GM12878 (cell line): ENCODE results near the gene ANGEL1. TPM values are rescaled to one million over a fixed set of nuclear protein-coding genes. Genes with fewer than 3 reads are reported as not detected.

Experiments
- ATAC-seq: fragments of 200-7000 bp; cut with Tn5 transposase; 3 replicates; pipeline ENCODE4 v1.9.1; 2020; ENCODE audit warnings: mild to moderate bottlenecking, moderate library complexity
- BruUV-seq: library from RNA; stranded (reverse); fragments of 400-500 nt; replicated peaks from 2 replicates; lab custom pipeline; 2021; lab: Mats Ljungman, UMichigan
- CTCF ChIA-PET: fragments of 300-600 bp; sonication (Branson Sonifier 250); formaldehyde crosslinking; extraction: SDS; loops from one replicate; lab custom pipeline; 2021; ENCODE audit warnings: inconsistent platforms; lab: Yijun Ruan, JAX
- POLR2A ChIA-PET: fragments of 350-600 bp; formaldehyde crosslinking; extraction: SDS; loops from one replicate; lab custom pipeline; 2021; ENCODE audit warnings: inconsistent platforms; lab: Charles Lee
- RAD21 ChIA-PET: fragments of 300-600 bp; sonication (Branson Sonifier 250); formaldehyde crosslinking; loops from one replicate; lab custom pipeline; 2023; ENCODE audit warnings: antibody characterized with exemption; ENCODE audit not compliant: unreplicated experiment; lab: Charles Lee
- SMC1A ChIA-PET: fragments of 300-600 bp; sonication (Branson Sonifier 250); formaldehyde crosslinking; loops from one replicate; lab custom pipeline; 2023; ENCODE audit not compliant: unreplicated experiment, uncharacterized antibody; lab: Charles Lee
- DNase-seq: peaks from one replicate; pipeline ENCODE4 v3.0.0-alpha.2; 2011; ENCODE audit warnings: low read depth, low spot score
- FAIRE-seq: peaks from 3 replicates; lab custom pipeline; 2011; peaks lifted over from hg19 to GRCh38; lab: Jason Lieb, UNC
- H2AFZ ChIP-seq: 2 replicates; pipeline ENCODE4 v1.6.0; 2011; ENCODE audit warnings: low read depth, low read length, control low read depth; ENCODE audit not compliant: control insufficient read depth
- H3K27ac ChIP-seq: 2 replicates; pipeline ENCODE4 v1.5.1; 2011; ENCODE audit warnings: control low read depth; ENCODE audit not compliant: control insufficient read depth, insufficient read depth
- H3K27me3 ChIP-seq, 2 experiments: replicated peaks in 1 of 2; 2 replicates each; pipeline versions ENCODE4 v1.6.0 to v1.6.1; 2011; ENCODE audit warnings: low read length in 1 of 2; ENCODE audit not compliant: control insufficient read depth in 2 of 2, insufficient read depth in 2 of 2
- H3K36me3 ChIP-seq, 2 experiments: 2 replicates each; pipeline ENCODE4 v1.5.1; 2011; ENCODE audit warnings: low read length in 1 of 2; ENCODE audit not compliant: control insufficient read depth in 2 of 2, insufficient read depth in 2 of 2
- H3K4me1 ChIP-seq: 2 replicates; pipeline ENCODE4 v1.6.1; 2011; ENCODE audit warnings: mild to moderate bottlenecking, low read length, moderate library complexity, mixed read lengths; ENCODE audit not compliant: control insufficient read depth, insufficient read depth
- H3K4me2 ChIP-seq: 2 replicates; pipeline ENCODE4 v1.6.0; 2011; ENCODE audit warnings: control low read depth; ENCODE audit not compliant: control insufficient read depth, insufficient read depth
- H3K4me3 ChIP-seq: fragments of 200-600 bp; sonication (generic); 2 replicates; pipeline ENCODE4 v1.5.1; 2016
- H3K79me2 ChIP-seq: 2 replicates; pipeline ENCODE4 v1.6.0; 2011; ENCODE audit warnings: low read length; ENCODE audit not compliant: control insufficient read depth, insufficient read depth
- H3K9ac ChIP-seq: 2 replicates; pipeline ENCODE4 v1.8.0; 2011; ENCODE audit warnings: low read length, control low read depth, mixed read lengths; ENCODE audit not compliant: control insufficient read depth, insufficient read depth
- H3K9me3 ChIP-seq: replicated peaks from 3 replicates; pipeline ENCODE4 v1.5.1; 2011; ENCODE audit warnings: mild to moderate bottlenecking, low read length; ENCODE audit not compliant: control insufficient read depth, insufficient read depth
- H4K20me1 ChIP-seq: 2 replicates; pipeline ENCODE4 v1.6.0; 2011; ENCODE audit not compliant: control insufficient read depth, insufficient read depth
- ASH2L ChIP-seq: fragments of 300-600, 200-600 bp; sonication (generic); IDR thresholded peaks from 2 replicates; pipeline ENCODE4 v1.6.1; 2017; ENCODE audit warnings: low read depth, mild to moderate bottlenecking, borderline replicate concordance
- ATF7 ChIP-seq: fragments of 450-650 bp; IDR thresholded peaks from 2 replicates; pipeline ENCODE4 v1.6.1; 2016; ENCODE audit warnings: low read depth, mild to moderate bottlenecking
- BMI1 ChIP-seq: fragments of 450-650 bp; IDR thresholded peaks from 2 replicates; pipeline ENCODE4 v1.6.1; 2016; ENCODE audit warnings: mild to moderate bottlenecking, moderate library complexity, borderline replicate concordance
- CREM ChIP-seq: IDR thresholded peaks from 2 replicates; pipeline ENCODE4 v1.6.1; 2014; ENCODE audit warnings: antibody characterized with exemption, low read depth
- EZH2 ChIP-seq: IDR thresholded peaks from 2 replicates; pipeline ENCODE4 v1.6.1; 2012; ENCODE audit warnings: low read depth, mild to moderate bottlenecking, control low read depth, inconsistent platforms, low read length, borderline replicate concordance; ENCODE audit not compliant: control insufficient read depth
- FOXM1 ChIP-seq: IDR thresholded peaks from 2 replicates; pipeline ENCODE4 v1.6.1; 2012; ENCODE audit warnings: low read depth, mild to moderate bottlenecking, inconsistent platforms, low read length, moderate library complexity
- HDAC6 ChIP-seq: fragments of 200-600 bp; sonication (generic); IDR thresholded peaks from one replicate; pipeline ENCODE4 v1.8.0; 2017; ENCODE audit warnings: antibody characterized with exemption; ENCODE audit not compliant: unreplicated experiment
- JUNB ChIP-seq: IDR thresholded peaks from 2 replicates; pipeline ENCODE4 v1.6.1; 2016; ENCODE audit warnings: antibody characterized with exemption, mild to moderate bottlenecking
- MEF2A ChIP-seq: IDR thresholded peaks from 2 replicates; pipeline ENCODE4 v1.6.1; 2011; ENCODE audit warnings: low read depth, mild to moderate bottlenecking, low read length, moderate library complexity; ENCODE audit not compliant: insufficient read depth
- NBN ChIP-seq: fragments of 450-650 bp; IDR thresholded peaks from 2 replicates; pipeline ENCODE4 v1.6.1; 2016
- RUNX3 ChIP-seq: IDR thresholded peaks from 2 replicates; pipeline ENCODE4 v1.6.1; 2012; ENCODE audit warnings: low read length, inconsistent platforms
- SIN3A ChIP-seq: IDR thresholded peaks from 2 replicates; pipeline ENCODE4 v1.6.1; 2012; ENCODE audit warnings: low read depth, low read length, improper control_type of control experiment
- SPI1 ChIP-seq: IDR thresholded peaks from 2 replicates; pipeline ENCODE4 v1.6.1; 2011; ENCODE audit warnings: low read depth, mild to moderate bottlenecking, low read length, moderate library complexity, borderline replicate concordance; ENCODE audit not compliant: insufficient read depth
- SREBF2 ChIP-seq: IDR thresholded peaks from 2 replicates; pipeline ENCODE4 v1.6.1; 2012; ENCODE audit warnings: mild to moderate bottlenecking, low read length
- TAF1 ChIP-seq: IDR thresholded peaks from 2 replicates; pipeline ENCODE4 v1.6.1; 2011; ENCODE audit warnings: mild to moderate bottlenecking, low read depth, low read length, borderline replicate concordance
- ZBTB40 ChIP-seq: fragments of 450-650 bp; IDR thresholded peaks from 2 replicates; pipeline ENCODE4 v1.6.1; 2016; ENCODE audit warnings: mild to moderate bottlenecking, moderate library complexity, borderline replicate concordance
- ZNF24 ChIP-seq: fragments of 450-650 bp; IDR thresholded peaks from 2 replicates; pipeline ENCODE4 v1.6.1; 2017; ENCODE audit warnings: antibody characterized with exemption, mild to moderate bottlenecking
- WGBS: methylation state at CpG from one replicate; pipeline ENCODE4 v1.1.6; 2016; ENCODE audit warnings: low lambda C conversion rate; ENCODE audit not compliant: insufficient replicate concordance, insufficient coverage; ENCODE audit errors: missing lambda C conversion rate; 5-methylcytosine and 5-hydroxymethylcytosine counted together
- in situ Hi-C: fragments of 300-500 bp; cut with MboI; formaldehyde crosslinking; loops from 9 replicates; pipeline ENCODE4 v1.14.3; 2018; ENCODE audit warnings: mixed read lengths
- intact Hi-C: fragments of 100-400 bp; cut with micrococcal nuclease; formaldehyde crosslinking; loops from one replicate; pipeline ENCODE4 v1.14.2; 2022; ENCODE audit not compliant: unreplicated experiment
- polyA plus RNA-seq, 11 experiments: library from polyadenylated mRNA; depleted of rRNA in 4 of 11; unstranded in 6 of 11; stranded (reverse) in 5 of 11; fragments of >200 nt; fragmentation: Nextera tagmentation in 4 of 11; fragmentation: Illumina TruSeq in 1 of 11; extraction: Ambion mirVana in 4 of 11; extraction: Trizol in 1 of 11; gene quantifications; 1 replicate in 1 of 11; 2 replicates in 10 of 11; pipeline versions ENCODE4 v1.2.1 to v1.2.3, GENCODE V29; 2011 to 2016; ENCODE audit warnings: inconsistent platforms in 2 of 11, missing spikeins in 2 of 11, low read depth in 1 of 11
- total RNA-seq, 4 experiments: library from RNA; depleted of rRNA in 3 of 4; stranded (reverse); fragments of >200 nt in 3 of 4; fragmentation: Illumina TruSeq in 1 of 4; extraction: Trizol in 1 of 4; gene quantifications; 2 replicates each; pipeline versions ENCODE4 v1.2.1 to v1.2.3, GENCODE V29; 2013 to 2021
- TF ChIP-seq, protein P1 (sequence below), 3 experiments: IDR thresholded peaks in 2 of 3; conservative IDR thresholded peaks in 1 of 3; 2 replicates each; pipeline ENCODE4 v1.5.1; 2011; ENCODE audit warnings: low read depth in 3 of 3, low read length in 3 of 3, mild to moderate bottlenecking in 3 of 3, control low read depth in 2 of 3, moderate library complexity in 2 of 3, inconsistent platforms in 1 of 3, mixed read lengths in 1 of 3; ENCODE audit not compliant: control insufficient read depth in 2 of 3, insufficient read depth in 1 of 3; ENCODE audit errors: extremely low read depth in 1 of 3
- TF ChIP-seq, protein P2 (sequence below): fragments of 450-650 bp; IDR thresholded peaks from 2 replicates; pipeline ENCODE4 v1.6.1; 2017; ENCODE audit warnings: mild to moderate bottlenecking, low read depth, inconsistent platforms; ENCODE audit not compliant: poor library complexity, severe bottlenecking

ANGEL1 gene
- total and polyA plus RNA-seq, 10 of the 15 experiments (the other 5 are each of a cell fraction or from before 2014, with no cell fraction given): 1.7 to 29.7 (median 12.3) TPM

GRCh38 chr14:76754586-76754985, 58.1 kb downstream of the ANGEL1 start:
- ChIA-PET RAD21 (no interaction called here), POLR2A (no interaction called here), SMC1A (no interaction called here), CTCF (no interaction called here)
- H3K36me3 ChIP-seq: no peaks in the 10 kb centered on the region
- H3K4me3 ChIP-seq: no peak overlapping the region
- no peak for ATAC-seq
- 56% methylated on average over 7 of the region's 7 CpGs for WGBS
- TF ChIP-seq SPI1 (no peak), SREBF2 (no peak), NBN (no peak), MEF2A (no peak), BMI1 (no peak), SIN3A (no peak), ASH2L (no peak), HDAC6 (no peak), ZNF24 (no peak), EZH2 (no peak), ZBTB40 (no peak), TAF1 (no peak), CREM (no peak), ATF7 (no peak), FOXM1 (no peak), JUNB (no peak), RUNX3 (no peak)
- TF ChIP-seq, protein P1, sequence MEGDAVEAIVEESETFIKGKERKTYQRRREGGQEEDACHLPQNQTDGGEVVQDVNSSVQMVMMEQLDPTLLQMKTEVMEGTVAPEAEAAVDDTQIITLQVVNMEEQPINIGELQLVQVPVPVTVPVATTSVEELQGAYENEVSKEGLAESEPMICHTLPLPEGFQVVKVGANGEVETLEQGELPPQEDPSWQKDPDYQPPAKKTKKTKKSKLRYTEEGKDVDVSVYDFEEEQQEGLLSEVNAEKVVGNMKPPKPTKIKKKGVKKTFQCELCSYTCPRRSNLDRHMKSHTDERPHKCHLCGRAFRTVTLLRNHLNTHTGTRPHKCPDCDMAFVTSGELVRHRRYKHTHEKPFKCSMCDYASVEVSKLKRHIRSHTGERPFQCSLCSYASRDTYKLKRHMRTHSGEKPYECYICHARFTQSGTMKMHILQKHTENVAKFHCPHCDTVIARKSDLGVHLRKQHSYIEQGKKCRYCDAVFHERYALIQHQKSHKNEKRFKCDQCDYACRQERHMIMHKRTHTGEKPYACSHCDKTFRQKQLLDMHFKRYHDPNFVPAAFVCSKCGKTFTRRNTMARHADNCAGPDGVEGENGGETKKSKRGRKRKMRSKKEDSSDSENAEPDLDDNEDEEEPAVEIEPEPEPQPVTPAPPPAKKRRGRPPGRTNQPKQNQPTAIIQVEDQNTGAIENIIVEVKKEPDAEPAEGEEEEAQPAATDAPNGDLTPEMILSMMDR (IDR thresholded peaks at IDR 0.05 in 2 of 3, conservative IDR thresholded peaks at IDR 0.05 in 1 of 3; ENCODE audit: control insufficient read depth in 2 of 3, extremely low read depth in 1 of 3, insufficient read depth in 1 of 3, low read depth in 3 of 3, low read length in 3 of 3): no peak
- TF ChIP-seq, protein P2, sequence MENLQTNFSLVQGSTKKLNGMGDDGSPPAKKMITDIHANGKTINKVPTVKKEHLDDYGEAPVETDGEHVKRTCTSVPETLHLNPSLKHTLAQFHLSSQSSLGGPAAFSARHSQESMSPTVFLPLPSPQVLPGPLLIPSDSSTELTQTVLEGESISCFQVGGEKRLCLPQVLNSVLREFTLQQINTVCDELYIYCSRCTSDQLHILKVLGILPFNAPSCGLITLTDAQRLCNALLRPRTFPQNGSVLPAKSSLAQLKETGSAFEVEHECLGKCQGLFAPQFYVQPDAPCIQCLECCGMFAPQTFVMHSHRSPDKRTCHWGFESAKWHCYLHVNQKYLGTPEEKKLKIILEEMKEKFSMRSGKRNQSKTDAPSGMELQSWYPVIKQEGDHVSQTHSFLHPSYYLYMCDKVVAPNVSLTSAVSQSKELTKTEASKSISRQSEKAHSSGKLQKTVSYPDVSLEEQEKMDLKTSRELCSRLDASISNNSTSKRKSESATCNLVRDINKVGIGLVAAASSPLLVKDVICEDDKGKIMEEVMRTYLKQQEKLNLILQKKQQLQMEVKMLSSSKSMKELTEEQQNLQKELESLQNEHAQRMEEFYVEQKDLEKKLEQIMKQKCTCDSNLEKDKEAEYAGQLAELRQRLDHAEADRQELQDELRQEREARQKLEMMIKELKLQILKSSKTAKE: no peak
- no peak overlapping the region for H3K27ac ChIP-seq
- H3K9ac ChIP-seq: no peak overlapping the region
- no peaks in the 10 kb centered on the region for H3K79me2 ChIP-seq
- no peak for FAIRE-seq
- intact Hi-C loops: no loop called here
- H3K9me3 ChIP-seq: no peaks in the 10 kb centered on the region
- no peaks in the 10 kb centered on the region for H4K20me1 ChIP-seq
- peaks cover 0 to 2% of the 10 kb centered on the region in 2 experiments; a peak in 2 of 4 replicates for H3K27me3 ChIP-seq
- no TSS peak for BruUV-seq
- H2AFZ ChIP-seq: no peak overlapping the region
- no peaks in the 10 kb centered on the region for H3K4me1 ChIP-seq
- in situ Hi-C loops: no loop called here
- no peak overlapping the region for H3K4me2 ChIP-seq
- no peak for DNase-seq
